Measurements from ENCODE around the gene C6orf132. TPM values are rescaled to one million over a fixed set of nuclear protein-coding genes. Genes with fewer than 3 reads are reported as not detected.
A peak's percentile ranks its signal among the peaks of the same experiment; 100 is the strongest.

C6orf132 gene
- total RNA-seq, 2 donors from 2014 or later, result 0.20 to 0.29 TPM

- ATAC-seq, result no peak
- no peaks in the 10 kb centered on the region for H3K9me3 Mint-ChIP-seq
- no peaks in the 10 kb centered on the region for H3K36me3 Mint-ChIP-seq
- H3K27ac Mint-ChIP-seq, result peak overlapping the region; percentile 75 to 78
- DNase-seq (ENCODE audit: low spot score in 2 of 2), result no peak
Observed at GRCh38 chr6:42103216-42103615, 39.2 kb downstream of the C6orf132 start.

- Mint-ChIP-seq H3K36me3 (no peaks in the 10 kb centered on the region), H3K27ac (peak overlapping the region in 1 of 2 donors; percentile 9), H3K9me3 (no peaks in the 10 kb centered on the region)
- DNase-seq (ENCODE audit: low spot score in 2 of 2) (no peak), ATAC-seq (no peak)
Observed at GRCh38 chr6:42101186-42101657, 41.2 kb downstream of the C6orf132 start.

GRCh38 chr6:42100029-42100901 lies 42.2 kb downstream of the C6orf132 start:
- peak in 1 of 2 donors; percentile 15 for DNase-seq (ENCODE audit: low spot score in 2 of 2)
- peak in 1 of 2 donors; percentile 40 for ATAC-seq
- Mint-ChIP-seq H3K36me3 (no peaks in the 10 kb centered on the region), H3K9me3 (no peaks in the 10 kb centered on the region), H3K27ac (peak overlapping the region; percentile 68 to 94)

GRCh38 chr6:42099340-42100028 lies 42.9 kb downstream of the C6orf132 start:
- H3K36me3 Mint-ChIP-seq, result no peaks in the 10 kb centered on the region
- peak; percentile 30 to 74 for ATAC-seq
- peak in 1 of 2 donors; percentile 18 for DNase-seq (ENCODE audit: low spot score in 2 of 2)
- no peaks in the 10 kb centered on the region for H3K9me3 Mint-ChIP-seq
- H3K27ac Mint-ChIP-seq, result peak overlapping the region; percentile 68 to 94

- H3K27ac Mint-ChIP-seq, result peak overlapping the region; percentile 38 to 49
- H3K9me3 Mint-ChIP-seq, result no peaks in the 10 kb centered on the region
- DNase-seq (ENCODE audit: low spot score in 2 of 2) (no peak), ATAC-seq (no peak)
- no peaks in the 10 kb centered on the region for H3K36me3 Mint-ChIP-seq
Observed at GRCh38 chr6:42095776-42096541, 46.5 kb downstream of the C6orf132 start.

- no peaks in the 10 kb centered on the region for H3K9me3 Mint-ChIP-seq
- H3K27ac Mint-ChIP-seq, result no peak overlapping the region
- ATAC-seq (no peak), DNase-seq (ENCODE audit: low spot score in 2 of 2) (no peak)
- H3K36me3 Mint-ChIP-seq, result no peaks in the 10 kb centered on the region
Observed at GRCh38 chr6:42095094-42095493, 47.3 kb downstream of the C6orf132 start.

GRCh38 chr6:42093582-42094329 lies 48.7 kb downstream of the C6orf132 start:
- ATAC-seq, result no peak
- no peak for DNase-seq (ENCODE audit: low spot score in 2 of 2)
- Mint-ChIP-seq H3K27ac (no peak overlapping the region), H3K9me3 (no peaks in the 10 kb centered on the region), H3K36me3 (no peaks in the 10 kb centered on the region)

GRCh38 chr6:42091718-42092023 lies 50.7 kb downstream of the C6orf132 start:
- no peak for ATAC-seq
- Mint-ChIP-seq H3K27ac (peak overlapping the region in 1 of 2 donors; percentile 11), H3K9me3 (no peaks in the 10 kb centered on the region)

GRCh38 chr6:42090819-42091717 lies 51.4 kb downstream of the C6orf132 start:
- peak overlapping the region in 1 of 2 donors; percentile 11 for H3K27ac Mint-ChIP-seq
- DNase-seq (ENCODE audit: low spot score in 2 of 2) (no peak), ATAC-seq (no peak)
- no peaks in the 10 kb centered on the region for H3K36me3 Mint-ChIP-seq
- no peaks in the 10 kb centered on the region for H3K9me3 Mint-ChIP-seq

More at GRCh38 chr6:42091718-42092023, 50.7 kb downstream of the C6orf132 start:
- H3K36me3 Mint-ChIP-seq, result no peaks in the 10 kb centered on the region
- DNase-seq (ENCODE audit: low spot score in 2 of 2), result no peak

- Mint-ChIP-seq H3K9me3 (no peaks in the 10 kb centered on the region), H3K27ac (no peak overlapping the region), H3K36me3 (no peaks in the 10 kb centered on the region)
- DNase-seq (ENCODE audit: low spot score in 2 of 2) (no peak), ATAC-seq (no peak)
Observed at GRCh38 chr6:42088101-42088591, 54.3 kb downstream of the C6orf132 start.

GRCh38 chr6:42086046-42087035 lies 56.1 kb downstream of the C6orf132 start:
- DNase-seq (ENCODE audit: low spot score in 2 of 2) (no peak), ATAC-seq (no peak)
- Mint-ChIP-seq H3K36me3 (no peaks in the 10 kb centered on the region), H3K9me3 (no peaks in the 10 kb centered on the region), H3K27ac (peak overlapping the region in 1 of 2 donors; percentile 79)

- H3K27ac Mint-ChIP-seq, result no peak overlapping the region
- no peaks in the 10 kb centered on the region for H3K9me3 Mint-ChIP-seq
Observed at GRCh38 chr6:42084889-42085288, 57.5 kb downstream of the C6orf132 start.

GRCh38 chr6:42083530-42083929 lies 58.9 kb downstream of the C6orf132 start:
- DNase-seq (ENCODE audit: low spot score in 2 of 2) (no peak), ATAC-seq (no peak)
- peak overlapping the region; percentile 6 to 14 for H3K27ac Mint-ChIP-seq
- H3K36me3 Mint-ChIP-seq, result no peaks in the 10 kb centered on the region
- H3K9me3 Mint-ChIP-seq, result no peaks in the 10 kb centered on the region

More at GRCh38 chr6:42084889-42085288, 57.5 kb downstream of the C6orf132 start:
- H3K36me3 Mint-ChIP-seq, result no peaks in the 10 kb centered on the region
- no peak for ATAC-seq
- DNase-seq (ENCODE audit: low spot score in 2 of 2), result no peak

GRCh38 chr6:42079941-42080464 lies 62.4 kb downstream of the C6orf132 start:
- Mint-ChIP-seq H3K36me3 (no peaks in the 10 kb centered on the region), H3K27ac (no peak overlapping the region), H3K9me3 (no peaks in the 10 kb centered on the region)
- DNase-seq (ENCODE audit: low spot score in 2 of 2) (no peak), ATAC-seq (no peak)
